ENCODE measurements around the gene FAU. TPM values are rescaled to one million over a fixed set of nuclear protein-coding genes. Genes with fewer than 3 reads are reported as not detected.

The FAU gene
- 734 and 738 TPM in 2 replicates for total RNA-seq
- long read RNA-seq, transcript FAU-207 (5 exons, 847 nt): major isoform, 235 of 242 reads
- long read RNA-seq, partial matches to known transcripts: 1 of 242 reads
- long read RNA-seq, other reads (novel, unspliced or antisense): 0 of 242 reads

GRCh38 chr11:65121865-65122696 lies at the start of gene FAU, which contains the start of gene MRPL49:
Gene FAU, minus strand, starts transcription at chr11:65122134. Its CDS starts 321 bp downstream, at chr11:65121813.
Gene MRPL49, plus strand, starts transcription at chr11:65122321. Its CDS starts 26 bp downstream, at chr11:65122347.
- H3K27ac Mint-ChIP-seq (ENCODE audit: unreplicated experiment): peak within 1 kb of the TSS; percentile 97
- H3K36me3 Mint-ChIP-seq (ENCODE audit: unreplicated experiment): peaks cover 26% of the 10 kb centered on the region
- peaks cover 28% of the 10 kb centered on the region for H3K4me1 Mint-ChIP-seq (ENCODE audit: unreplicated experiment)
- DNase-seq (ENCODE audit: extremely low spot score, unreplicated experiment): peak; percentile 99
- no peak for TF ChIP-seq CTCF (IDR thresholded peaks at IDR 0.05)
- H3K9me3 Mint-ChIP-seq (ENCODE audit: unreplicated experiment): no peaks in the 10 kb centered on the region
- no peaks in the 10 kb centered on the region for H3K27me3 Mint-ChIP-seq (ENCODE audit: unreplicated experiment)
- H3K4me3 Mint-ChIP-seq (ENCODE audit: unreplicated experiment): peak within 1 kb of the TSS; percentile 97

- Mint-ChIP-seq H3K4me3 (ENCODE audit: unreplicated experiment) (peak within 1 kb of the TSS; percentile 1), H3K36me3 (ENCODE audit: unreplicated experiment) (no peaks in the 10 kb centered on the region), H3K27ac (ENCODE audit: unreplicated experiment) (peak within 1 kb of the TSS; percentile 89), H3K9me3 (ENCODE audit: unreplicated experiment) (no peaks in the 10 kb centered on the region), H3K4me1 (ENCODE audit: unreplicated experiment) (peaks cover 14% of the 10 kb centered on the region), H3K27me3 (ENCODE audit: unreplicated experiment) (no peaks in the 10 kb centered on the region)
- TF ChIP-seq CTCF (IDR thresholded peaks at IDR 0.05): no peak
- DNase-seq (ENCODE audit: extremely low spot score, unreplicated experiment): no peak
These were observed 48.2 kb upstream of the FAU start, which contains the start of gene SPDYC for GRCh38 chr11:65170058-65170534. Gene SPDYC, plus strand, starts transcription at chr11:65170233. Its CDS starts 1,125 bp downstream, at chr11:65171358.

GRCh38 chr11:65169164-65169641 lies 47.3 kb upstream of the FAU start:
- H3K9me3 Mint-ChIP-seq (ENCODE audit: unreplicated experiment): no peaks in the 10 kb centered on the region
- peak overlapping the region; percentile 89 for H3K27ac Mint-ChIP-seq (ENCODE audit: unreplicated experiment)
- TF ChIP-seq CTCF (IDR thresholded peaks at IDR 0.05): no peak
- H3K27me3 Mint-ChIP-seq (ENCODE audit: unreplicated experiment): no peaks in the 10 kb centered on the region
- peaks cover 14% of the 10 kb centered on the region for H3K4me1 Mint-ChIP-seq (ENCODE audit: unreplicated experiment)
- H3K4me3 Mint-ChIP-seq (ENCODE audit: unreplicated experiment): peak overlapping the region; percentile 1
- no peak for DNase-seq (ENCODE audit: extremely low spot score, unreplicated experiment)
- H3K36me3 Mint-ChIP-seq (ENCODE audit: unreplicated experiment): no peaks in the 10 kb centered on the region

GRCh38 chr11:65167656-65168055 lies 45.7 kb upstream of the FAU start:
- Mint-ChIP-seq H3K36me3 (ENCODE audit: unreplicated experiment) (no peaks in the 10 kb centered on the region), H3K4me3 (ENCODE audit: unreplicated experiment) (no peak overlapping the region), H3K27me3 (ENCODE audit: unreplicated experiment) (no peaks in the 10 kb centered on the region), H3K9me3 (ENCODE audit: unreplicated experiment) (no peaks in the 10 kb centered on the region), H3K4me1 (ENCODE audit: unreplicated experiment) (peaks cover 14% of the 10 kb centered on the region), H3K27ac (ENCODE audit: unreplicated experiment) (no peak overlapping the region)
- no peak for DNase-seq (ENCODE audit: extremely low spot score, unreplicated experiment)
- no peak for TF ChIP-seq CTCF (IDR thresholded peaks at IDR 0.05)

GRCh38 chr11:65166893-65167292 lies 45.0 kb upstream of the FAU start:
- peaks cover 14% of the 10 kb centered on the region for H3K4me1 Mint-ChIP-seq (ENCODE audit: unreplicated experiment)
- no peak overlapping the region for H3K27ac Mint-ChIP-seq (ENCODE audit: unreplicated experiment)
- no peak overlapping the region for H3K4me3 Mint-ChIP-seq (ENCODE audit: unreplicated experiment)
- no peak for TF ChIP-seq CTCF (IDR thresholded peaks at IDR 0.05)
- H3K27me3 Mint-ChIP-seq (ENCODE audit: unreplicated experiment): no peaks in the 10 kb centered on the region
- no peak for DNase-seq (ENCODE audit: extremely low spot score, unreplicated experiment)
- H3K36me3 Mint-ChIP-seq (ENCODE audit: unreplicated experiment): no peaks in the 10 kb centered on the region
- no peaks in the 10 kb centered on the region for H3K9me3 Mint-ChIP-seq (ENCODE audit: unreplicated experiment)

All from osteocyte (in vitro differentiated cells).